ENCODE results near the gene NTM.

Gene NTM

DNA sequence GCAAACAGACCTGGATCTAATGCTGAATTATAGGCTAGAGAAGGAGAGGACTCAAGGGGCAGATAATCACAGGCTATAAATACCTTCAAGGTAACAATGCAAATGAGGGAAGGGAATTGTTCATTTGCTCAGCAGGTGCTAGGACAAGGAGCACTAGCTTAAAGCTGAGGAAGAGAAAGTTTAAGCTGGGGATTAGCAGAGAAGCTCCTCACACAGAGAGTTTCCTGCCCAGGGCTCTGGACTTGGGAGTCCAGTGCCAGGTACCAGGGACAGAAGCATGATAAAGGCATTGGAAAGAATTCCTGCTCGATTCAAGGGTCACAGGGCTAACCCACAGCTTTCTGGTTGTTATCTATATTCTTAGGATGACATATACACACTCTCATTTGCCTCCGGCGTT is 509.9 kb downstream of the NTM start:
- no peaks in the 10 kb centered on the region for H3K9me3 ChIP-seq (ENCODE audit: insufficient read depth, low read depth, low read length)
- H3K36me3 ChIP-seq (ENCODE audit: insufficient read depth, low read length): no peaks in the 10 kb centered on the region
- no peak overlapping the region for H2AFZ ChIP-seq (ENCODE audit: low read length)
- H3K4me3 ChIP-seq (ENCODE audit: low read length, poor library complexity, severe bottlenecking): no peak overlapping the region
- no peak overlapping the region for H3K4me2 ChIP-seq (ENCODE audit: low read depth, low read length, poor library complexity, severe bottlenecking)
- no peaks in the 10 kb centered on the region for H3F3A ChIP-seq (ENCODE audit: low read depth)
- no peaks in the 10 kb centered on the region for H3K79me2 ChIP-seq (ENCODE audit: insufficient read depth, low read length)
- H3K4me1 ChIP-seq (ENCODE audit: insufficient read depth, low read length, poor library complexity, severe bottlenecking): no peaks in the 10 kb centered on the region
- H3K9me2 ChIP-seq (replicated peaks; ENCODE audit: low read depth, low read length): no peaks in the 10 kb centered on the region
- H4K20me1 ChIP-seq (ENCODE audit: insufficient read depth, low read length, poor library complexity, severe bottlenecking): no peaks in the 10 kb centered on the region
- TF ChIP-seq EZH2phosphoT487 (IDR thresholded peaks at IDR 0.05; ENCODE audit: borderline replicate concordance): no peak
- TF ChIP-seq, protein P1, sequence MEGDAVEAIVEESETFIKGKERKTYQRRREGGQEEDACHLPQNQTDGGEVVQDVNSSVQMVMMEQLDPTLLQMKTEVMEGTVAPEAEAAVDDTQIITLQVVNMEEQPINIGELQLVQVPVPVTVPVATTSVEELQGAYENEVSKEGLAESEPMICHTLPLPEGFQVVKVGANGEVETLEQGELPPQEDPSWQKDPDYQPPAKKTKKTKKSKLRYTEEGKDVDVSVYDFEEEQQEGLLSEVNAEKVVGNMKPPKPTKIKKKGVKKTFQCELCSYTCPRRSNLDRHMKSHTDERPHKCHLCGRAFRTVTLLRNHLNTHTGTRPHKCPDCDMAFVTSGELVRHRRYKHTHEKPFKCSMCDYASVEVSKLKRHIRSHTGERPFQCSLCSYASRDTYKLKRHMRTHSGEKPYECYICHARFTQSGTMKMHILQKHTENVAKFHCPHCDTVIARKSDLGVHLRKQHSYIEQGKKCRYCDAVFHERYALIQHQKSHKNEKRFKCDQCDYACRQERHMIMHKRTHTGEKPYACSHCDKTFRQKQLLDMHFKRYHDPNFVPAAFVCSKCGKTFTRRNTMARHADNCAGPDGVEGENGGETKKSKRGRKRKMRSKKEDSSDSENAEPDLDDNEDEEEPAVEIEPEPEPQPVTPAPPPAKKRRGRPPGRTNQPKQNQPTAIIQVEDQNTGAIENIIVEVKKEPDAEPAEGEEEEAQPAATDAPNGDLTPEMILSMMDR (conservative IDR thresholded peaks at IDR 0.05; ENCODE audit: low read length): no peak
- no peak overlapping the region for H3K9ac ChIP-seq (ENCODE audit: low read depth, low read length, poor library complexity, severe bottlenecking)
- no peaks in the 10 kb centered on the region for H3K27me3 ChIP-seq (ENCODE audit: insufficient read depth, low read length, poor library complexity, severe bottlenecking)

GRCh38 chr11:131880976-131881375 is 510.6 kb downstream of the NTM start:
- Histone ChIP-seq H3K36me3 (ENCODE audit: insufficient read depth, low read length) (no peaks in the 10 kb centered on the region), H4K20me1 (ENCODE audit: insufficient read depth, low read length, poor library complexity, severe bottlenecking) (no peaks in the 10 kb centered on the region), H3K4me1 (ENCODE audit: insufficient read depth, low read length, poor library complexity, severe bottlenecking) (no peaks in the 10 kb centered on the region), H3K4me3 (ENCODE audit: low read length, poor library complexity, severe bottlenecking) (no peak overlapping the region), H3K79me2 (ENCODE audit: insufficient read depth, low read length) (no peaks in the 10 kb centered on the region), H3K9ac (ENCODE audit: low read depth, low read length, poor library complexity, severe bottlenecking) (no peak overlapping the region), H3F3A (ENCODE audit: low read depth) (no peaks in the 10 kb centered on the region), H3K9me3 (ENCODE audit: insufficient read depth, low read depth, low read length) (no peaks in the 10 kb centered on the region), H3K4me2 (ENCODE audit: low read depth, low read length, poor library complexity, severe bottlenecking) (no peak overlapping the region), H3K9me2 (replicated peaks; ENCODE audit: low read depth, low read length) (no peaks in the 10 kb centered on the region), H3K27me3 (ENCODE audit: insufficient read depth, low read length, poor library complexity, severe bottlenecking) (no peaks in the 10 kb centered on the region), H2AFZ (ENCODE audit: low read length) (no peak overlapping the region)
- TF ChIP-seq, protein P1 (conservative IDR thresholded peaks at IDR 0.05; ENCODE audit: low read length): no peak
- no peak for TF ChIP-seq EZH2phosphoT487 (IDR thresholded peaks at IDR 0.05; ENCODE audit: borderline replicate concordance)

GRCh38 chr11:131883332-131883731 is 512.9 kb downstream of the NTM start:
- H3K9me2 ChIP-seq (replicated peaks; ENCODE audit: low read depth, low read length): no peaks in the 10 kb centered on the region
- H3K4me1 ChIP-seq (ENCODE audit: insufficient read depth, low read length, poor library complexity, severe bottlenecking): no peaks in the 10 kb centered on the region
- H3K4me3 ChIP-seq (ENCODE audit: low read length, poor library complexity, severe bottlenecking): no peak overlapping the region
- H3K79me2 ChIP-seq (ENCODE audit: insufficient read depth, low read length): no peaks in the 10 kb centered on the region
- no peaks in the 10 kb centered on the region for H3K36me3 ChIP-seq (ENCODE audit: insufficient read depth, low read length)
- H2AFZ ChIP-seq (ENCODE audit: low read length): no peak overlapping the region
- no peaks in the 10 kb centered on the region for H3F3A ChIP-seq (ENCODE audit: low read depth)
- H3K9ac ChIP-seq (ENCODE audit: low read depth, low read length, poor library complexity, severe bottlenecking): no peak overlapping the region
- no peak for TF ChIP-seq EZH2phosphoT487 (IDR thresholded peaks at IDR 0.05; ENCODE audit: borderline replicate concordance)
- TF ChIP-seq, protein P1 (conservative IDR thresholded peaks at IDR 0.05; ENCODE audit: low read length): 0 out of 2 replicates have a peak, but pooled peaks have one; percentile 16
- H3K27me3 ChIP-seq (ENCODE audit: insufficient read depth, low read length, poor library complexity, severe bottlenecking): no peaks in the 10 kb centered on the region
- H3K4me2 ChIP-seq (ENCODE audit: low read depth, low read length, poor library complexity, severe bottlenecking): no peak overlapping the region
- no peaks in the 10 kb centered on the region for H4K20me1 ChIP-seq (ENCODE audit: insufficient read depth, low read length, poor library complexity, severe bottlenecking)
- no peaks in the 10 kb centered on the region for H3K9me3 ChIP-seq (ENCODE audit: insufficient read depth, low read depth, low read length)

Measured in Loucy (cell line).